Measurements from ENCODE around the gene PDLIM5. TPM values are rescaled to one million over a fixed set of nuclear protein-coding genes. Genes with fewer than 3 reads are reported as not detected.

Gene PDLIM5
- total and polyA plus RNA-seq, 2 of the 8 experiments (the other 6 are each of a cell fraction or from before 2014, with no cell fraction given): 37.3 to 62.1 TPM

DNA sequence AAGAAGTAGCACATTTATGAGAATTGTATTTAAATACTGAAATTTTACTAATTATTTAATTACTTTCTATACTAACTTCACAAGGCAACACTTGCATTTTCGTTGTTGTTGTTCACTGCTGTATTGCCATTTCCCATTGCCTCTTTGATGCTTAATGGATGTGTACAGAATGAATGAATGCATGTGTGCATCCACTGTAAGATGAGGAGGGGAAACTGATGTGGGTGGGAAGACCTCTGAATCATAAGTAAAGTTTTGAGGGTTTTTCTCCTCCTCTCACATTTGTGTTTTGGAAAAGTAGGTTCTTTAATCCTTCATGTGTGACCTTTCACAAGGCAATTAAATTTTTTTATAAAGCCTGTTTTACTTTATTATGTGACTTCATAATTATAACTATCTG lies 46.8 kb downstream of the PDLIM5 start:
- Histone ChIP-seq H2BK20ac (ENCODE audit: low read length) (no peak overlapping the region), H3K14ac (ENCODE audit: insufficient read length) (no peak overlapping the region), H4K20me1 (replicated peaks in 1 of 2; ENCODE audit: control insufficient read depth in 1 of 2, insufficient read depth in 2 of 2, low read length in 2 of 2) (no peaks in the 10 kb centered on the region), H3K9me3 (ENCODE audit: insufficient read depth in 2 of 2, low read depth in 1 of 2, low read length in 1 of 2) (peaks cover 0 to 6% of the 10 kb centered on the region in 2 experiments; a peak in 2 of 4 replicates), H2BK5ac (ENCODE audit: low read depth, low read length) (no peak overlapping the region), H3K4me3 (ENCODE audit: extremely low read depth in 1 of 4, insufficient read depth in 2 of 4, low read depth in 3 of 4, low read length in 4 of 4) (no peak overlapping the region), H4K8ac (ENCODE audit: extremely low read depth, insufficient read depth, low read length) (no peak overlapping the region), H3K4me2 (ENCODE audit: insufficient read depth in 1 of 2, low read depth in 2 of 2, low read length in 2 of 2) (no peak overlapping the region), H3K79me2 (ENCODE audit: control insufficient read depth in 1 of 2, insufficient read depth in 2 of 2, low read length in 2 of 2) (no peaks in the 10 kb centered on the region), H2AK5ac (ENCODE audit: low read depth, low read length) (no peak overlapping the region), H2AFZ (ENCODE audit: low read length) (no peak overlapping the region), H3K23ac (ENCODE audit: insufficient read length) (no peak overlapping the region), H4K91ac (replicated peaks; ENCODE audit: insufficient read length, low read length) (no peak overlapping the region), H3K23me2 (ENCODE audit: low read depth, low read length) (peaks cover 2% of the 10 kb centered on the region; the same call in 1 of the 2 replicates), H3K18ac (ENCODE audit: extremely low read depth, low read length) (no peak overlapping the region), H2BK120ac (replicated peaks; ENCODE audit: low read depth, low read length) (no peak overlapping the region), H2BK12ac (ENCODE audit: low read depth, low read length) (no peak overlapping the region), H3K79me1 (ENCODE audit: low read depth, low read length) (no peaks in the 10 kb centered on the region), H3K27ac (ENCODE audit: low read depth, low read length) (no peak overlapping the region), H3K27me3 (replicated peaks in 1 of 4; ENCODE audit: control insufficient read depth in 3 of 4, extremely low read depth in 1 of 4, insufficient read depth in 3 of 4, low read length in 3 of 4) (no peaks in the 10 kb centered on the region), H4K5ac (ENCODE audit: insufficient read length, low read depth, low read length) (no peak overlapping the region), H3K4me1 (replicated peaks in 1 of 4; ENCODE audit: control insufficient read depth in 3 of 4, insufficient read depth in 4 of 4, low read length in 3 of 4) (no peaks in the 10 kb centered on the region), H3K4ac (replicated peaks; ENCODE audit: insufficient read length, low read depth, low read length) (no peak overlapping the region), H3K36me3 (ENCODE audit: control insufficient read depth in 2 of 4, insufficient read depth in 4 of 4, low read length in 3 of 4) (no peaks in the 10 kb centered on the region; a peak in 1 of 8 replicates), H3K9ac (replicated peaks in 1 of 4; ENCODE audit: extremely low read depth in 1 of 4, low read depth in 3 of 4, low read length in 3 of 4) (no peak overlapping the region), H3K56ac (replicated peaks; ENCODE audit: insufficient read length, low read depth, low read length) (no peak overlapping the region), H2BK15ac (ENCODE audit: low read length) (no peak overlapping the region)
- CTCF ChIA-PET (ENCODE audit: partially characterized antibody): interaction anchor here (1.1 kb wide), 2 partner anchors 71 to 109 kb away, joined by 3 read pairs; no protein-coding TSS in a partner anchor
- no peak for DNase-seq (ENCODE audit: low read depth in 1 of 2, low spot score in 2 of 2)
- WGBS, 2 experiments (ENCODE audit: extremely low coverage in 1 of 2, insufficient coverage in 1 of 2, insufficient read length in 1 of 2, insufficient replicate concordance in 2 of 2, low coverage in 1 of 2, low lambda C conversion rate in 2 of 2, missing lambda C conversion rate in 1 of 2): 82% methylated on average over 1 of the region's 1 CpG; no CpG with 5 or more reads in 1 of the 2 experiments
- FAIRE-seq: no peak
- POLR2A ChIA-PET (ENCODE audit: partially characterized antibody): no interaction called here
- TF ChIP-seq FOSL1 (IDR thresholded peaks at IDR 0.05; ENCODE audit: insufficient read depth, low read depth, low read length): no peak
- TF ChIP-seq SIX5 (IDR thresholded peaks at IDR 0.05; ENCODE audit: low read depth, low read length): no peak
- TF ChIP-seq EP300 (IDR thresholded peaks at IDR 0.05; ENCODE audit: borderline replicate concordance in 1 of 2, low read depth in 2 of 2, low read length in 2 of 2): no peak
- no peak for TF ChIP-seq NRF1 (IDR thresholded peaks at IDR 0.05; ENCODE audit: low read depth, low read length)
- no peak for TF ChIP-seq BRCA1 (IDR thresholded peaks at IDR 0.05; ENCODE audit: low read depth, low read length)
- TF ChIP-seq POLR2A (IDR thresholded peaks at IDR 0.05; ENCODE audit: control extremely low read depth in 1 of 2, low read depth in 2 of 2, low read length in 2 of 2): no peak
- TF ChIP-seq HDAC6 (IDR thresholded peaks at IDR 0.05; ENCODE audit: low read depth, low read length): no peak
- no peak for TF ChIP-seq TBP (IDR thresholded peaks at IDR 0.05; ENCODE audit: low read depth, low read length)
- no peak for TF ChIP-seq CTBP2 (IDR thresholded peaks at IDR 0.05; ENCODE audit: borderline replicate concordance, insufficient read depth, insufficient read length, low read length)
- TF ChIP-seq, protein P1, sequence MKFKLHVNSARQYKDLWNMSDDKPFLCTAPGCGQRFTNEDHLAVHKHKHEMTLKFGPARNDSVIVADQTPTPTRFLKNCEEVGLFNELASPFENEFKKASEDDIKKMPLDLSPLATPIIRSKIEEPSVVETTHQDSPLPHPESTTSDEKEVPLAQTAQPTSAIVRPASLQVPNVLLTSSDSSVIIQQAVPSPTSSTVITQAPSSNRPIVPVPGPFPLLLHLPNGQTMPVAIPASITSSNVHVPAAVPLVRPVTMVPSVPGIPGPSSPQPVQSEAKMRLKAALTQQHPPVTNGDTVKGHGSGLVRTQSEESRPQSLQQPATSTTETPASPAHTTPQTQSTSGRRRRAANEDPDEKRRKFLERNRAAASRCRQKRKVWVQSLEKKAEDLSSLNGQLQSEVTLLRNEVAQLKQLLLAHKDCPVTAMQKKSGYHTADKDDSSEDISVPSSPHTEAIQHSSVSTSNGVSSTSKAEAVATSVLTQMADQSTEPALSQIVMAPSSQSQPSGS (IDR thresholded peaks at IDR 0.05; ENCODE audit: low read length): no peak
- TF ChIP-seq POU5F1 (IDR thresholded peaks at IDR 0.05; ENCODE audit: low read depth, low read length): no peak
- TF ChIP-seq TCF12 (IDR thresholded peaks at IDR 0.05; ENCODE audit: low read depth, low read length): no peak
- TF ChIP-seq SIRT6 (IDR thresholded peaks at IDR 0.05; ENCODE audit: low read length): no peak

All from H1 (cell line).